ENCODE measurements around the gene MARF1. TPM values are rescaled to one million over a fixed set of nuclear protein-coding genes. Genes with fewer than 3 reads are reported as not detected.

MARF1 gene
- total RNA-seq, 1 experiment from 2014 or later, result 59.4 TPM

- Histone ChIP-seq H3K4me1 (ENCODE audit: control insufficient read depth in 1 of 2, insufficient read depth in 2 of 2, low read length in 2 of 2) (peaks cover 0 to 6% of the 10 kb centered on the region in 2 experiments; a peak in 1 of 4 replicates), H3K36me3 (ENCODE audit: control insufficient read depth in 1 of 2, insufficient read depth in 2 of 2, low read length in 2 of 2) (peaks cover 10 to 19% of the 10 kb centered on the region in 2 experiments), H3K9me2 (ENCODE audit: insufficient read depth) (no peaks in the 10 kb centered on the region), H3K9ac (ENCODE audit: low read length) (no peak overlapping the region), H3K27me3 (ENCODE audit: insufficient read depth, low read length) (no peaks in the 10 kb centered on the region), H3K27ac (ENCODE audit: low read depth, low read length) (no peak overlapping the region), H2AFZ (ENCODE audit: low read depth, low read length, poor library complexity, severe bottlenecking) (no peak overlapping the region), H3K4me3 (replicated peaks in 1 of 2; ENCODE audit: low read depth in 1 of 2, low read length in 2 of 2) (no peak overlapping the region), H3K9me3 (ENCODE audit: control insufficient read depth in 1 of 2, insufficient read depth in 1 of 2, low read depth in 1 of 2, low read length in 2 of 2) (no peaks in the 10 kb centered on the region), H4K20me1 (ENCODE audit: insufficient read depth) (no peaks in the 10 kb centered on the region), H3K4me2 (ENCODE audit: low read length) (no peak overlapping the region), H3K79me2 (ENCODE audit: insufficient read depth, low read length) (peaks cover 29% of the 10 kb centered on the region; the same call in 1 of the 2 replicates)
- ChIA-PET CTCF (interaction anchor here (1.3 kb wide), 1 partner anchor 10 kb away, joined by 3 read pairs; no protein-coding TSS in a partner anchor), POLR2A (no interaction called here), RAD21 (ENCODE audit: low non-redundant PET in 1 of 2, low total read pairs in 2 of 2, uncharacterized antibody in 2 of 2, unreplicated experiment in 2 of 2) (no interaction called here)
- no TSS peak for BruUV-seq (replicated peaks)
- no peak for DNase-seq (ENCODE audit: low read depth, low spot score)
- intact Hi-C loops (cut with micrococcal nuclease), result no loop called here
- TF ChIP-seq FOSL1 (IDR thresholded peaks at IDR 0.05; ENCODE audit: low read depth), result no peak
- no peak for TF ChIP-seq RAD21 (IDR thresholded peaks at IDR 0.05; ENCODE audit: low read depth)
- no peak for TF ChIP-seq SIN3A (IDR thresholded peaks at IDR 0.05; ENCODE audit: low read depth)
- no peak for TF ChIP-seq ATF3 (IDR thresholded peaks at IDR 0.05)
- TF ChIP-seq SP1 (IDR thresholded peaks at IDR 0.05; ENCODE audit: low read depth), result no peak
- no peak for TF ChIP-seq EZH2 (IDR thresholded peaks at IDR 0.05)
- no peak for TF ChIP-seq ZBTB33 (IDR thresholded peaks at IDR 0.05; ENCODE audit: extremely low read depth, insufficient replicate concordance, low read length)
- TF ChIP-seq EGR1 (IDR thresholded peaks at IDR 0.05; ENCODE audit: low read depth), result no peak
- no peak for TF ChIP-seq EZH2phosphoT487 (IDR thresholded peaks at IDR 0.05; ENCODE audit: borderline replicate concordance)
- TF ChIP-seq JUND (IDR thresholded peaks at IDR 0.05), result no peak
- no peak for TF ChIP-seq YY1 (IDR thresholded peaks at IDR 0.05; ENCODE audit: extremely low read depth, insufficient replicate concordance, low read depth, low read length)
- no peak for TF ChIP-seq CTCF (IDR thresholded peaks at IDR 0.05 in 2 of 3, conservative IDR thresholded peaks at IDR 0.05 in 1 of 3; ENCODE audit: borderline replicate concordance in 1 of 3, insufficient read depth in 1 of 3, low read depth in 2 of 3, low read length in 2 of 3)
- no peak for TF ChIP-seq MAX (IDR thresholded peaks at IDR 0.05)
- TF ChIP-seq CBX3 (IDR thresholded peaks at IDR 0.05; ENCODE audit: low read depth), result no peak
- TF ChIP-seq REST (IDR thresholded peaks at IDR 0.05; ENCODE audit: low read depth), result no peak
- no peak for ATAC-seq
Observed at GRCh38 chr16:15671530-15672117, 28.7 kb upstream of the MARF1 start.

Measured in HCT116 (cell line).